ENCODE data around the gene EEF1AKMT2.

DNA sequence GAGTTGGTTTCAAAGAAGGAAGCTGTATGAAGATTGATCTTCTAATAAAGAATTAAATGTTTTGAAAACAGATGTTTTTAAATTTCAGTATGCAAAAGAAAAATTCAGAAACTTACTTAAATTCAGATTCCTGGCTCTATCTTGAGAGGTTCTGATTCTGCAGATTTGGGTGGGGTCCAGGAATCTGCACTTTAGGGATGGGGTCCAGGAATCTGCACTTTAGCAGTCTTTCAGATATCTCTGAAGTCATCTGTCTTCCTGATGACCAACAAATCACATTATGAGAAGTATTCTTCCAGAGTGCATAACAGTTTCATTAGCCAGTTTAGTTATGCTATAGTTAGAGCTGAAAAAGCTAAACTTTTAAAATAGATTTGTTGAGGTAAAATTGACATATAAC lies 34.0 kb upstream of the EEF1AKMT2 start:
- TF ChIP-seq, protein P1, sequence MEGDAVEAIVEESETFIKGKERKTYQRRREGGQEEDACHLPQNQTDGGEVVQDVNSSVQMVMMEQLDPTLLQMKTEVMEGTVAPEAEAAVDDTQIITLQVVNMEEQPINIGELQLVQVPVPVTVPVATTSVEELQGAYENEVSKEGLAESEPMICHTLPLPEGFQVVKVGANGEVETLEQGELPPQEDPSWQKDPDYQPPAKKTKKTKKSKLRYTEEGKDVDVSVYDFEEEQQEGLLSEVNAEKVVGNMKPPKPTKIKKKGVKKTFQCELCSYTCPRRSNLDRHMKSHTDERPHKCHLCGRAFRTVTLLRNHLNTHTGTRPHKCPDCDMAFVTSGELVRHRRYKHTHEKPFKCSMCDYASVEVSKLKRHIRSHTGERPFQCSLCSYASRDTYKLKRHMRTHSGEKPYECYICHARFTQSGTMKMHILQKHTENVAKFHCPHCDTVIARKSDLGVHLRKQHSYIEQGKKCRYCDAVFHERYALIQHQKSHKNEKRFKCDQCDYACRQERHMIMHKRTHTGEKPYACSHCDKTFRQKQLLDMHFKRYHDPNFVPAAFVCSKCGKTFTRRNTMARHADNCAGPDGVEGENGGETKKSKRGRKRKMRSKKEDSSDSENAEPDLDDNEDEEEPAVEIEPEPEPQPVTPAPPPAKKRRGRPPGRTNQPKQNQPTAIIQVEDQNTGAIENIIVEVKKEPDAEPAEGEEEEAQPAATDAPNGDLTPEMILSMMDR (IDR thresholded peaks at IDR 0.05), result no peak
- no peak for TF ChIP-seq POLR2A (IDR thresholded peaks at IDR 0.05)
